DND-41 (cell line): ENCODE results near the gene COA3.

Experiments
- EZH2 ChIP-seq: IDR thresholded peaks from 3 replicates; pipeline ENCODE4 v1.6.1; 2012; ENCODE audit warnings: borderline replicate concordance, low read depth, mild to moderate bottlenecking, moderate library complexity, low read length, inconsistent platforms; ENCODE audit not compliant: severe bottlenecking
- TF ChIP-seq, protein P1 (sequence below): IDR thresholded peaks from 2 replicates; pipeline ENCODE4 v1.5.1; 2012; ENCODE audit warnings: borderline replicate concordance, low read length, moderate library complexity, mild to moderate bottlenecking; ENCODE audit not compliant: poor library complexity, severe bottlenecking; ENCODE audit errors: extremely low read depth

DNA sequence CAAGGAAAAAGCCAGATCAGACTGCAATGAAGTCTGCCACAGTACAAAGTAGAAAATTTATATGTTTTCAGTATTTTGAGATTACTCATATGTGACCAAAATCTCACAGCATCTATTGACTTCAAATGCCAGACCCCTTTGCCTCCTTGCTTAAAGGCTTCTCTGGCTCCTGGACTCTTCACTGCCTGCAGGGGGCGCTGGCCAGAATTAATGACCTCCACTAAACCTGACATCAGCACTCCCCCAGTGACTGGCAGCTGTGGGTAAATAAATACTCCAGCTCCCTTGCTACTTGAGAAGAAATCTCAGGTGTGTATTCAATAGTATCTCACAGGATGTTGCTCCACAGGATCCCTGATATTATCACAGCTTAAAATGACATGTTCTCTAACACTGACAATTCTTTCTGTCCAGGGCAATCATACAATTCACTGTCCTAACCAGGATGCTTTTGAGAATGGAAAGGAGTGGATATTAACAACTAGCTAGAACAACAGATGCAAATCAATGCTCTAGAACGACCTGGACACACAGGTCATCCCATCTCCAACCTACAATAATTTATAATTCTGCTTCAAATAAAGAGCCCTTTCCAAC is 21.5 kb upstream of the COA3 start:
- TF ChIP-seq, protein P1, sequence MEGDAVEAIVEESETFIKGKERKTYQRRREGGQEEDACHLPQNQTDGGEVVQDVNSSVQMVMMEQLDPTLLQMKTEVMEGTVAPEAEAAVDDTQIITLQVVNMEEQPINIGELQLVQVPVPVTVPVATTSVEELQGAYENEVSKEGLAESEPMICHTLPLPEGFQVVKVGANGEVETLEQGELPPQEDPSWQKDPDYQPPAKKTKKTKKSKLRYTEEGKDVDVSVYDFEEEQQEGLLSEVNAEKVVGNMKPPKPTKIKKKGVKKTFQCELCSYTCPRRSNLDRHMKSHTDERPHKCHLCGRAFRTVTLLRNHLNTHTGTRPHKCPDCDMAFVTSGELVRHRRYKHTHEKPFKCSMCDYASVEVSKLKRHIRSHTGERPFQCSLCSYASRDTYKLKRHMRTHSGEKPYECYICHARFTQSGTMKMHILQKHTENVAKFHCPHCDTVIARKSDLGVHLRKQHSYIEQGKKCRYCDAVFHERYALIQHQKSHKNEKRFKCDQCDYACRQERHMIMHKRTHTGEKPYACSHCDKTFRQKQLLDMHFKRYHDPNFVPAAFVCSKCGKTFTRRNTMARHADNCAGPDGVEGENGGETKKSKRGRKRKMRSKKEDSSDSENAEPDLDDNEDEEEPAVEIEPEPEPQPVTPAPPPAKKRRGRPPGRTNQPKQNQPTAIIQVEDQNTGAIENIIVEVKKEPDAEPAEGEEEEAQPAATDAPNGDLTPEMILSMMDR: peak; percentile 77
- TF ChIP-seq EZH2: no peak
